ENCODE measurements around the gene NCLN.

GRCh38 chr19:3236272-3236671 lies 50.5 kb downstream of the NCLN start:
- no peak for TF ChIP-seq POLR2A (IDR thresholded peaks at IDR 0.05)
- no peak for TF ChIP-seq EP300 (IDR thresholded peaks at IDR 0.05)
- no peak for TF ChIP-seq CTCF (IDR thresholded peaks at IDR 0.05)
